HG03097 (cell line): ENCODE measurements around the gene DDX55.
"Not testable (repeated sequence)": the region's sequence is repeated elsewhere in the genome, so short reads cannot be mapped to it uniquely, and the experiment has no call there.

Experiments
- ATAC-seq: cut with Tn5 transposase; IDR thresholded peaks from one replicate; pipeline ENCODE4 v1.9.1; 2021; ENCODE audit not compliant: unreplicated experiment, low FRiP score

Gene DDX55, protein sequence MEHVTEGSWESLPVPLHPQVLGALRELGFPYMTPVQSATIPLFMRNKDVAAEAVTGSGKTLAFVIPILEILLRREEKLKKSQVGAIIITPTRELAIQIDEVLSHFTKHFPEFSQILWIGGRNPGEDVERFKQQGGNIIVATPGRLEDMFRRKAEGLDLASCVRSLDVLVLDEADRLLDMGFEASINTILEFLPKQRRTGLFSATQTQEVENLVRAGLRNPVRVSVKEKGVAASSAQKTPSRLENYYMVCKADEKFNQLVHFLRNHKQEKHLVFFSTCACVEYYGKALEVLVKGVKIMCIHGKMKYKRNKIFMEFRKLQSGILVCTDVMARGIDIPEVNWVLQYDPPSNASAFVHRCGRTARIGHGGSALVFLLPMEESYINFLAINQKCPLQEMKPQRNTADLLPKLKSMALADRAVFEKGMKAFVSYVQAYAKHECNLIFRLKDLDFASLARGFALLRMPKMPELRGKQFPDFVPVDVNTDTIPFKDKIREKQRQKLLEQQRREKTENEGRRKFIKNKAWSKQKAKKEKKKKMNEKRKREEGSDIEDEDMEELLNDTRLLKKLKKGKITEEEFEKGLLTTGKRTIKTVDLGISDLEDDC

DNA sequence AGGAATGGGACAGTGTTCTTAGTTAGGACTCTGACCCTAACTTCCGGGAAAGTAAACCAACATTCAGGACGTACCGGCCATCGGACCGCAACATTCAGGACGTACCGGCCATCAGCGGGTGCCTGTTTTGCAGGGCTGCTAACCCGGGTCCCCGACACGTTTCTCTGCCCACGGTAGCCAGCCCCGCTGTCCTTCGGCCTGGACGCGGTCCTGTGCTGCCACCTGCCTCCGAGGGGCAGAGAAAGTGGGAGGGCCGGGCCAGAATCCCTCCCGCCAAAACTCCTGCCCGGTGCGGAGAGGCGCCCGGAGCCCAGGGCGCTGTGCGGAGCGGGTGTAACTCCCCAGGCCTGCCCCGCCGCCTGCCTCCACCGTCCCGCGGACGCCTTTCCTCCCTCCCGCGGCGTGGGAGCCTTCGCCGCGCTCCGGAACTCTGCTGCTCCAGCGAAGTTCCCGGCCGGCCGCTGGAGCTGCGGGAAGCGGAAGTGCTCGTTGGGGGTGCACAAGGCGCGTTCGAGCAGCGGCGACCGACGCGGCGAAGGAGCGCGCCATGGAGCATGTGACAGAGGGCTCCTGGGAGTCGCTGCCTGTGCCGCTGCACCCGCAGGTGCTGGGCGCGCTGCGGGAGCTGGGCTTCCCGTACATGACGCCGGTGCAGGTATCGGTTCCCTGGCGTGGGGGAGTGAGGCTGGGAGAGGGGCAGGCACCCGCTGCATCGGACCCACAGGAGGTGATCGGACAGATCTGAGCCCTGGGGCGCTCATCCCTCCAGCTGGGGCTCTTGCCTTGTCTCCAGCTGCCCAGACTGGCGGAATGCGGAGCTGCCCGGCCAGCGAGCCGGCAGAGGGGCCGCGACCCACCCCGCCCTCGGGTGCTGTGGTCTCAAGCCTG lies at the start of gene DDX55:
Gene DDX55 (plus strand): TSS at position 498 of the 888 bp plus-strand sequence. CDS start 50 bp downstream, at position 548.
- peak; percentile 79 for ATAC-seq

DNA sequence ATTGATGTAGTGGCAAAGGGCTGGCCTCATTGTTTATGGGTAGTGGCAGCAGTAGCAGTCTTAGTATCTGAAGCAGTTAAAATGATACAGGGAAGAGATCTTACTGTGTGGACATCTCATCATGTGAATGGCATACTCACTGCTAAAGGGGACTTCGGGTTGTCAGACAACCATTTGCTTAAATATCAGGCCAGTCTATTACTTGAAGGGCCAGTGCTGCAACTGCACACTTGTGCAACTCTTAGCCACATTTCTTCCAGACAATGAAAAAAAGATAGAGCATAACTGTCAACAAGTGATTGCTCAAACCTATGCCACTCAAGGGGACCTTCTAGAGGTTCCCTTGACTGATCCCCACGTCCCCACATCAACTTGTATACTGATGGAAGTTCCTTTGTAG lies 47.8 kb upstream of the DDX55 start:
- not testable (repeated sequence) for ATAC-seq

DNA sequence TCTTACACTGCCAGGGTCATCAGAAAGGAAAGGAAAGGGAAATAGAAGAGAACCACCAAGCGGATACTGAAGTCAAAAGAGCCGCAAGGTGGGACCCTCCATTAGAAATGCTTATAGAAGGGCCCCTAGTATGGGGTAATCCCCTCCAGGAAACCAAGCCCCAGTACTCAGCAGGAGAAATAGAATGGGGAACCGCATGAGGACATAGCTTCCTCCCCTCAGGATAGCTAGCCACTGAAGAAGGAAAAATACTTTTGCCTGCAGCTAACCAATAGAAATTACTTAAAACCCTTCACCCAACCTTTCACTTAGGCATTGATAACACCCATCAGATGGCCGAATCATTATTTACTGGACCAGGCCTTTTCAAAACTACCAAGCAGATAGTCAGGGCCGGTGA lies 47.1 kb upstream of the DDX55 start:
- ATAC-seq, result not testable (repeated sequence)

DNA sequence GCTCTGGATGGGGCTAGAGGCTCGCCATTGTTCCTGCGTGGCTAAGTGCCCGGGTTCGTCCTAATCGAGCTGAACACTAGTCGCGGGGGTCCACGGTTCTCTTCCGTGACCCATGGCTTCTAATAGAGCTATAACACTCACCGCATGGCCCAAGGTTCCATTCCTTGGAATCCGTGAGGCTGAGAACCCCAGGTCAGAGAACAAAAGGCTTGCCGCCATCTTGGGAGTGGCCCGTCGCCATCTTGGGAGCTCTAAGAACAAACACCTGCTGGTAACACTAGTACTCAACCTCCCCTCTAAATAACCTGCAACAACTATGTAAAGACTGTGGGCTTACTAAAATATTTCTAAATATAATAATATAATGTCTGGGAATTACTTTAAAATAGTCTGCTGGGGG lies 43.4 kb upstream of the DDX55 start:
- not testable (repeated sequence) for ATAC-seq

DNA sequence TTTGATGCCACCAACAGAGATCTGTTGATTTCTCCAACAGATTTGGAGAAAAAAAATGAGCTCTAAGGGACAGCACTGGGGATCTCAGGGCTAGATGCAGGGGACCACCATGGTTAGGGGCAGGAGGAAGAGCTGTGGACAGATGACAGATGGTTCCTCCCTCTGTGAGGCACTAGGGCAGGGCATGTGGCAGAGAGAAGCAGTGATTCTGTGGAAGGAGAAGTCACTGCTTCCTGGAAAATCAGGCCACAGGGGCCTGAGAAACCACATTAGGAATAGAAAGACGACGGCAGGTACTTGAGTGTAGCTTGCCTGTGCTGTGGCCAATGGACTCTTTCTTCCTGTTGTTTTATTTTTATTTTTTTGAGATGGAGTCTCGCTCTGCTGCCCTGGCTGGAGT lies 42.4 kb upstream of the DDX55 start:
- ATAC-seq, result no peak

DNA sequence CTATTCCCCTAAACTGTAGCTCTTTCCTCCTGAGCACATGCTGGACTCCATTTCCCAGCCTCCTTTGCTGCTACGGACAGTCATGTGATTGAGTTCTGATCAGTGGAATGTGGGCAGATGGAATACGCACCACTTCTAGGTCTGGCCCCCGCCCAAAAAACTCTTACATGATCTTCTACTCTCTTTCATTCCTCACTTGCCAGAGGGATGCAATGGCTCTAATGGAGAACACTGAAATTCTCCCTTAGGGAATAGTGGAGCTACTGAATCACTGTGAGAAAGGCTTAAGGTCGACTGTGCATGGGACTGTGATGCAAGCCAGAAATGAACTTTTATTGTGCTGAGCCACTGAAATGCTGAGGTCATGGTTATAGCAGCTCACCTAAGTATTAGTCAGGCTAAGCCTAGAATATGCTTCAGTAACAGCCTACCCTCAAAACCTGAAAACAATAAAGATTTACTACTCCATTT lies 30.5 kb upstream of the DDX55 start:
- no peak for ATAC-seq

DNA sequence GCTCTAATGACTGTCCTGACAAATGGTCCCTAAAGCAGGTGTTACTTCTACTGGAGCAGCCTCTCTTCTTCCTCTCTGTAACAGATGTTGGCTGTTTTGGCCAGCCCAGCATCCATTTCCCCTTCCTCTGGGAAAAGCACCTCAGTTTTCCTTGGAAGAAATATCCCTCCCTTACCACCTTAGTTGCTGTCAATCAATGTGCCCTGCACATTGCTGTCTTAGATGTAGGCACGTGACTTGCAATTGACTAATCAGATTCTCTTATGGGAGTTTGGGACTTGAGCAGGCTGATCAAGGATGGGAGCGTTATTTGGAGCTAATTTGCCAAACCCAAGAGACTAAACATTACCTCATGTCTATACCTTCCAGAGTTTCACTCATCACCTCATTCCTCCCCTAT lies 29.5 kb upstream of the DDX55 start:
- ATAC-seq, result no peak

DNA sequence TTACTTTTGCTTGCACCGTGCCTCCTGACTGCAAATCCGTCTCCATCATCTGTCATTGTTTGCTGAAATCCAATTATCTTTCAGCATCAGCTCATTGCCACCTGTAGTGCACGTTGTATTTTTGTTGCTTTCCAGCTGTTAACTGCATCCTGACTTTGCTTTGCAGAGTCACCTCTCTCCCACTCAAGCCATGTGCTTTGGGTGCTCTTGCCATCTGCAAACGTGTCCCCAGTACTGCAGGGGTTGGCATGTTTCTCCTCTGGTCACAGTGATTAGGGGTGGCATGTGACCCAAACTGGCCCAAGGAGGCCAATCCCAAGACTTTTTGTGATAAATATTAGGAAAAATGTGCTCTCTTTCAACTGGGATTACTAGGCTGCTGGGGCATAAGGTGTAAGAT lies 28.0 kb upstream of the DDX55 start:
- no peak for ATAC-seq

DNA sequence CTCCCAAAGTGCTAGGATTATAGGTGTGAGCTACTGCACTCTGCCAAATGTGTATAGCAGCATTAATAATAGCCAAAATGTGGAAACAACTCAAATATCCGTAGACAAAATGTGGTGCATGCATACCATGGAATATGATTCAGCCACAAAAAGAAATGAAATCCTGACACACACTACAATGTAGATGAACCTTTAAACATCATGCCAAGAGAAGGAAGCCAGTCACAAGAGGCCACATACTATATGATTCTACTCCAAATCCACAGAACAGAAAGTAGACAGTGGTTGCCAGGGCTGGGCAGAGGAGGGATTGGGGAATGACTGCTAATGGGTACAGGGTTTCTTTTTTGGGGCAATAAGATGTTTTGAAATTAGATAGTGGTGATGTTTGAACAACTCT lies 25.3 kb upstream of the DDX55 start:
- no peak for ATAC-seq

DNA sequence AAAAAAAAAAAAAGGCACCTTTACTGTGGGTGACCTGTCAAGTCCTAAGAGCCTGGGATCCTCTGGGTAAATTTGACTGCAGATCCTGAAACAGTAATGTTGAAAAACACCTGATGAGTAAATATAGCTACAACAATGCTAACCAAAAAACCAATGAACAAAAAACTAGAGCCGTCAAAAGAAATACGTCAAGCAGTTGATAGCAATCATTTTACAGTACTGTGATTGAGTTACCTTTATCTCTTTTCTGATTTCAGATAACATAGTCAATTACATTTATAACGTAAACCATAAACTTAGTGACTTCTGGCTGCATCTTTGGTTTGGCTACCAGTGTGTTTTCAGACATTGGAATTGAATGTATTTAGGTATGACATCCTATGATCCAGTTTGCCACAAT lies 23.7 kb upstream of the DDX55 start:
- ATAC-seq, result no peak

DNA sequence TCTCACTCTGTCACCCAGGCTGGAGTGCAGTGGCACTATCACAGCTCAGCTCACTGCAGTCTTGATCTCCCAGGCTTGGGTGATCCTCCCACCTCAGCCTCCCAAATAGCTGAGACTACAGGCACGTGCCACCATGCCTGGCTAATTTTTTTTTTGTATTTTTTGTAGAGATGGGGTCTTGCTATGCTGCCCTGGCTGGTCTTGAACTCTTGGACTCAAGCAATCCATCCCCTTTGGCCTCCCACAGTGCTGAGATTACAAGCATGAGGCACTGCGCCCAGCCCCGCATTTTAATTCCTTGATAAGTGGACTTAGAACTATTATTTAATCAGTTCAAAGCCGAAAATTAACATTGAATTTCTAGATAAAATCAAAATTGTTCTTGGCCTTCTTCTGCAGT lies 23.1 kb upstream of the DDX55 start:
- not testable (repeated sequence) for ATAC-seq

DNA sequence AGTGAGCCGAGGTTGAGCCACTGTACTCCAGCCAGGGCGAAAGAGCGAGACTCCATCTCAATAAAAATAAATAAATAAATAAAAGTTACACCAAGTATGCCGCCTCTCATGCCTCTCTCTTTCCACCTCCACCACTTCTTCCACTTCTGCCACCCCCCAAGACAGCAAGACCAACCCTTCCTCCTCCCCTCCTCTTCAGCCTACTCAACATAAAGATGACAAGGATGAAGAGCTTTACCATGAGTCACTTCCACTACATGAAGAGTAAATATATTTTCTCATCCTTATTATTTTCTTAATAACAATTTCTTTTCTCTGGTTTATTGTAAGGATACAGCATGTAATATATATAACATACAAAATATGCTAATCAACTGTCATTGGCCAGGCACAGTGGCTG lies 21.1 kb upstream of the DDX55 start:
- ATAC-seq, result no peak

DNA sequence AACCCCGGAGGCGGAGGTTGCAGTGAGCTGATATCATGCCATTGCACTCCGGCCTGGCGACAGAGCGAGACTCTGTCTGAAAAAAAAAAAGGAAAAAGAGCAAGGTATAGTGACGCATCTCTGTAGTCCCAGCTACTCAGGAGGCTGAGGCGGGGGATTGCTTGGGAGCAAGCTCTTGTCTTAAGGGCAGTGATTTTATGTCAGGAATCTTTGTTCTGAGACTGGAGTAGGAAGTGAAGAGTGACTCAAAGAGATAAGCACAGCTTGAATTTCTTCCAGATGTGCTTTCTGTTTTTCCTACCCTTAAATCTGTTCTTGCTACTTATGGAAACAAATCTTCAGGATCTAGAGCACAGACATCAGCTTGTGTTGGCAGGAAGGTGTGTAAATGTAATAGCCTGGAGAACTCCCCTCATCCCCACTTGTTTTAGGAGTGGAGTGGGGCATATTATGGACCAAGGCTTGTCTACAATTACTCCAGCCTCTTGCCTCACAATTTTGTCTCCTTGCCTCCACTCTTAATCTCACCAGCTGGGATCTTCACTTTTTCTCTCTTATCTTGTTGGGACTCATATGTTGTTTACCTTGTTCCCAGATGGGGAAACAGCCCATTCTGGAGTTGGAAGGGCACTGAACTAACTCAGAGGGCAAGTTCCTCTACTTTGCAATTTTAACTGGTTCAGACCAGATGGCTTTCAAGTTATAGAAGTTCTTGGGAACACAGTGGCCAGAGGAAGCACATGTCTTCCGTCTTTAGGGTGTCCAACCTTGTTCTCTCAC lies 10.0 kb upstream of the DDX55 start:
- ATAC-seq, result no peak

DNA sequence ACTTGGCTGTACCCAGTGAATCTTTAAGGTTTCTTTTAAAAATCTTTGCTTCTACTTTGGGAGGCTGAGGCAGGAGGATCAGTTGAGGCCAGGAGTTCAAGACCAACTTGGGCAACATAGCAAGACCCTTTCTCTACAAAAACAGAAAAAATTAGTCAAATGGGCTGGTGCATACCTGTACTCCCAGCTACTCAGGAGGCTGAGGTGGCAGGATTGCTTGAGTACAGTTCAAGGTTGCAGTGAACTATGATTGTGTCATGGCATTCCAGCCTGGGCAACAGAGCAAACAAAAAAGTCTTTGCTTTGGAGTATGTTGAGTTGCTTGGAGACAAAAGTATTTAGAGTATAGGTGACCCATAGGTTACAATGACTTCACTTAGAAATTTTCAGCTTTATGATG lies 6.2 kb upstream of the DDX55 start:
- ATAC-seq, result no peak

DNA sequence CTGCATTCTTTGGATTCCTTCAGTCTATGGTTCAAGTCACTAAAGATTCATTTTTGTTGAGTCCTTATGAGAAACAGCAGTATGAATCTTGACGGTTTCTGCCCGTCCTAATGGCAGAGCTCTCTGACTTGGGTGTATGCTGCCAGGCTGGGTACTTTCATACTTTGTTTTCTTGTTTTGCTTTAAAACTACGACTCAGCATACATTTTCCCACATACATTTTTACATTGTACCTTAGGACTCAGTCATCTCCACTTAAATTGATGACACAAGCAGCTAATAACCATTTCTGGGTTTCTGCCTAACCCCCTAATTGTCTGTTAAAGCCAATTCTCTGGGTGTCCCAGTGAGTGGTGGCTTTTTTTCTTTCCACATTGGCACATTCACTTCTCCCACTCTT lies 4.8 kb upstream of the DDX55 start:
- no peak for ATAC-seq

DNA sequence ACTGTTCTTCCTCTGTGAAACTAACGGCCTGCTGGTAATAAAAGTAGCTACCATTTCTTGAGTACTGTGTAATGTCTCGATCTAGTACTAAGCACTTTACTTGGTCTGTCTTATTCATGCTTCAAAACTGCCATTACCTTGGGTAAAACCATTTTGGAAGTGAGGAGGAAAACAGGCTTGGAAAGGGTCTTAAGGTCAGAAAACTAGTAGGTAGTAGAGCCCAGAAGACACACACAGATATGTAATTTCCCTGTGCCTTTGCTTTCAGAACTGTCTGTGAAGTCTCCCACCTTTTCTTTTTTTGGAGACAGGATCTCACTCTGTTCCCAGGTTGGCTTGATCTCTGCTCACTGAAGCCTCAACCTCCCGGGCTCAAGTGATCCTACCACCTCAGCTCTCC lies 3.4 kb upstream of the DDX55 start:
- no peak for ATAC-seq

DNA sequence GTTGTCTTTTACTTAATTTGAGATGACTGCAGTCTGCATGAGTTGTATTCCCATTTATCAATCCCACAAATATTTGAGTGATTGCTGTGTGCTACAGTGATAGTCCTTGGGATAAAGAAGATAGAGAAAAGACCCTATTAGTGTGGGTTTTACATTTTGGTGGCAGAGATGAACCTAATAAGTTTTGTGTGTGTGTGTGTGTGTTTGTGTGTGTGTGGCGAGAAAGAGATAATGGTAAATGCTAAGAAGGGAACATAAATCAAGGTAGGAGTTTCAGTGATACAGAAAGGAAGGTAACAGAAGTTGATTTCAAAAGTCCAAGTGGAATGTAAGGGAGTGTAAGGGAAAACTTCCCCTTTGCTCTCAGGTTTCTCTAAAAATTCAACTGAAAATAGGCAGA lies 2.6 kb upstream of the DDX55 start:
- no peak for ATAC-seq

DNA sequence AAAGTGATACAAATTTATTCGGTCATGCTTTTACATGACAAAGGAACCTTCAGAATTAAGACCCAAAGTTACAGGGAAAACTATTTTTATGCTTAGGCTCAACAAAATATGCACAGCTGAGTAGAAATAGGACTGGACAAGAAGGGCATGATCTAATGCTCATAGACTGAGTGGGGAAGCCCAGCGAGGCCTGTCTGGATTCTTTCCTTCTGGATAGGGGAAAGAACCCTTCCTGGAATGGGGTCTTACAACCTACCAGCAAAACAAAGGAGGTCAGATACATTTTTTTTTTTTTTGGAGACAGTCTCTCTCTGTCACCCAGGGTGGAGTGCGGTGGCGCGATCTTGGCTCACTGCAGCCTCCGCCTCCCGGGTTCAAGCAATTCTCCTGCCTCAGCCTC lies 2.2 kb upstream of the DDX55 start:
- no peak for ATAC-seq

DNA sequence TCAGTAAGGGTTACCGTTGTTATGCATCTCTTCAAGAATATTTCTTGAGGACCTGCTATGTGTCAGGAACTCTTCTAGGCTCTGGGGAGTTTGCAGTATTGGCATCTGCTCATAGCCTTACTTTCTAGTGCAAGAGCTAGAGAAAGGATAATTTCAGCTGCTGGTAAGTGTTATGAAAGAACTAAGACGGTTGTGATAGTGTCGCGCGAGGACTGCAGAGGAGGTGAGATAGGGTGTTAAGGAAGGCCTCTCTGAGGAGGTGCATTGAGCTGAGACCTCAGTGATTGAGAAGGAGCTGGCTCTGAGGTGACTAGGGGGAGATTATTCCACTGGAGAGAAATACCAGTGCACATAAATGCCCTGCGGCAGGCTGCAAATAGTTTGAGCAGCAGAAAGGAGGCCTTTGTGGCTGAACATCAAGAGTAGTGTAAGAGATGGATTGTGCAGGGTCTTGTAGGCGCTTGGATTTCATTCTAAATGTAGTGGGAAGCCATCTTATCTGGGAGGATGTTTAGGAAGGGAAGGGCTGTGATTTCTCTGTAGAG lies 824 bp downstream of the DDX55 start:
- ATAC-seq, result no peak

DNA sequence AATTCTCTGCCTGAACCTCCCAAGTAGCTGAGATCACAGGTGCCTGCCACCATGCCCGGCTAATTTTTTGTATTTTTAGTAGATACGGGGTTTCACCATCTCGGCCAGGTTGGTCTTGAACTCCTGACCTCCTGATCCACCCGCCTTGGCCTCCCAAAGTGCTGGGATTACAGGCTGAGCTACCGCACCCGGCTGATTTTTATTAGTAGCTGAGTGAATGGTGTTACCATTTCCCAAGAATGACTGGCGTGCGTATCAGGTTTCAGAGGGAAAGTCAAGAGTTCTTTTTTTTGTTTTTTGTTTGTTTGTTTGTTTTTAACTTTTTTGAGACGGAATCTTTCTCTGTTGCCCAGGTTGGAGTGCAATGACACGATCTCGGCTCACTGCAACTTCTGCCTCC lies 1.6 kb downstream of the DDX55 start:
- not testable (repeated sequence) for ATAC-seq
